Body of pancreas (tissue), 4 donors: ENCODE measurements around the gene PALS2.

Source experiments
- CTCF ChIP-seq, 7 experiments: fragments of 450-650 bp in 4 of 7; fragments of 200-600 bp in 3 of 7; sonication (generic) in 3 of 7; IDR thresholded peaks; one replicate each; pipeline ENCODE4 v1.5.1; 2016 to 2019; ENCODE audit warnings: antibody characterized with exemption in 7 of 7
- POLR2A ChIP-seq, 3 donors: fragments of 450-650 bp; IDR thresholded peaks; one replicate each; pipeline ENCODE4 v1.6.1; 2016; ENCODE audit warnings: antibody characterized with exemption in 3 of 3, mild to moderate bottlenecking in 2 of 3

- TF ChIP-seq CTCF (IDR thresholded peaks at IDR 0.05) (no peak), POLR2A (IDR thresholded peaks at IDR 0.05) (no peak)
Measured at GRCh38 chr7:24572016-24572392, 1.2 kb upstream of the PALS2 start.
